Measurements from ENCODE around the gene ZNF646.

DNA sequence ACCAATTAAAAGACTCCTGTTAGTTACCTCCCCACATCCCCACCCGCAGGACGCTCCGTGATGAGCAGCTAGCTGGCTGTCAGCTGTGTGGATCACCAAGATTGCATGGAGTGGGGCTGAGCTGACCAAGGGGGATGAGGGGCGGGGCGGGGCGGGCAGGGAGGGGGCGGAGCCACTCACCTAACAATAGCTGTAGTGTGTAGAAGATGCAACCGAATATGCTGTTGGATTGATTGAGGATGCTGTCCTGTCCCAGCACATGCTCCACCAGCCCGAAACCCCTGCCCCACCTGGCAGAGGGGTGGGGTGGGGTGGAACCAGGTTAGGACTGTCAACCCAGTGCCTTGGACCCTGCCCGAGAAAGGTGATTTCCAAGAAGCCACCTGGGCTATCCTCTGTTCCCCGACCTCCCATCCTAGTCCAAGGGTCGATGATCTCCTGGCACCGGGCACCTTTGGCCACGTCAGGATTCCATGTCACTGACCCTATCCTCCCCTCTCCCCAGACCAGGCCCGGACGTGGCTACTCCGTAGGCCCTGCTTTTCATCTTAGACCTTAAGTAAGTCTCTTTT, 19.0 kb downstream of the ZNF646 start:
- TF ChIP-seq, protein P1, sequence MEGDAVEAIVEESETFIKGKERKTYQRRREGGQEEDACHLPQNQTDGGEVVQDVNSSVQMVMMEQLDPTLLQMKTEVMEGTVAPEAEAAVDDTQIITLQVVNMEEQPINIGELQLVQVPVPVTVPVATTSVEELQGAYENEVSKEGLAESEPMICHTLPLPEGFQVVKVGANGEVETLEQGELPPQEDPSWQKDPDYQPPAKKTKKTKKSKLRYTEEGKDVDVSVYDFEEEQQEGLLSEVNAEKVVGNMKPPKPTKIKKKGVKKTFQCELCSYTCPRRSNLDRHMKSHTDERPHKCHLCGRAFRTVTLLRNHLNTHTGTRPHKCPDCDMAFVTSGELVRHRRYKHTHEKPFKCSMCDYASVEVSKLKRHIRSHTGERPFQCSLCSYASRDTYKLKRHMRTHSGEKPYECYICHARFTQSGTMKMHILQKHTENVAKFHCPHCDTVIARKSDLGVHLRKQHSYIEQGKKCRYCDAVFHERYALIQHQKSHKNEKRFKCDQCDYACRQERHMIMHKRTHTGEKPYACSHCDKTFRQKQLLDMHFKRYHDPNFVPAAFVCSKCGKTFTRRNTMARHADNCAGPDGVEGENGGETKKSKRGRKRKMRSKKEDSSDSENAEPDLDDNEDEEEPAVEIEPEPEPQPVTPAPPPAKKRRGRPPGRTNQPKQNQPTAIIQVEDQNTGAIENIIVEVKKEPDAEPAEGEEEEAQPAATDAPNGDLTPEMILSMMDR (IDR thresholded peaks at IDR 0.05) = no peak
- no peak for TF ChIP-seq POLR2A (IDR thresholded peaks at IDR 0.05)
